Activated effector memory CD4-positive, alpha-beta T cell treated with anti-CD3 and anti-CD28 coated beads, Interleukin-2, amount 50 U/mL, for 16 hours (primary cell): Measurements from ENCODE around the gene SPTLC2.
"Not testable (repeated sequence)": the region's sequence is repeated elsewhere in the genome, so short reads cannot be mapped to it uniquely, and the experiment has no call there.

ENCODE experiments used
- DNase-seq: peaks from one replicate; pipeline ENCODE4 v3.0.0-alpha.2; 2020

SPTLC2 gene

DNA sequence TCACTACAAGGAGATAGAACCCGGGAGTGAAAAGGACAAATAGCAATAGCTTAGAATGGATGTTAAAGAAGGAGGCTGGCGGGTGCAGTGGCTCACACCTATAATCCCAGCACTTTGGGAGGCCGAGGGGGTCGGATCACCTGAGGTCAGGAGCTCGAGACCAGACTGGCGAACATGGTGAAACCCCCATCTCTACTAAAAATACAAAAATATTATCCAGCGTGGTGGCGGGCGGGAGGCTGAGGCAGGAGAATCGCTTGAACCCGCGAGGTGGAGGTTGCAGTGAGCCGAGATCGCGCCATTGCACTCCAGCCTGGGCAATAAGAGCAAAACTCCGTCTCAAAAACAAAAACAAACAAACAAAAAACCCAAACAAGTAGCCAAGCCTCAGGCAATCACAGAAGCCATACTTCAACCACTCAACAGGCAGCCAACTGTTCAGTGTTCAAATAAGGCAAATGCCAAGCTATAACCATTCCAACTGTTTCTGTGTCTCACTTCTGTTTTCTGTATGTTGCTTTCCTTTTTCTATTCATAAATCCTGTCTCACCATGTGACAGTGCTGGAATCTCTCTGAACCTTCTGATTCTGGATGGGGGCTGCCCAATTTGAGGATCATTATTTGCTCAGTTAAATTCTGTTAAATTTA, 3.9 kb upstream of the SPTLC2 start:
- no peak for DNase-seq

DNA sequence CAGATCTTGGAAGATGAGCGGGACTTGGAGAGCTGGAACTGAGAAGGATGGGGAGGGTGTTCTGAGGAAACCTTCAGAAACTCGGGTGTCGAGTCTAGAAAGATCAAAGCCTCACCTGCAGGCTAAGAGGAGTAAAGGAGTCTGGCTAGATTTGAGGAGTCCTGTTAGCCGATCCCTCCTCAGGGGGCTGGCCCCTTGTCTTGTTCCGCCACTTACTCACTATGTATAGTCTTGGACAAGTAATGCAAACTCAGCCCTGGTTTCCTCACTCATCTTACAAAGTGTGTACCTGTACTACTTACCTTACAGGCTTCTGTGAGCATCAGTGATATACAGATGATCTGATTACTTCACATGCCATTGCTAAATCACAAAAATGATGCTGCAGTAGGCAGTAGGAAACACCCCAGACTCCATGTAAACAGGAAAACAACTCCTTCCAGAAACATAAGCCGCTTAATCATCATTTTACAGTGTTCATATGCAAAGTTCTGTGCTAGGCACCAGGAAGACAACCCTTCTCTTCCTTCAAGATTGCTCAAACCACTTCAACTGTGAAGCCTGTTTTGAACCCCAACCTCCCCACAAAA, 2.0 kb upstream of the SPTLC2 start:
- no peak for DNase-seq

DNA sequence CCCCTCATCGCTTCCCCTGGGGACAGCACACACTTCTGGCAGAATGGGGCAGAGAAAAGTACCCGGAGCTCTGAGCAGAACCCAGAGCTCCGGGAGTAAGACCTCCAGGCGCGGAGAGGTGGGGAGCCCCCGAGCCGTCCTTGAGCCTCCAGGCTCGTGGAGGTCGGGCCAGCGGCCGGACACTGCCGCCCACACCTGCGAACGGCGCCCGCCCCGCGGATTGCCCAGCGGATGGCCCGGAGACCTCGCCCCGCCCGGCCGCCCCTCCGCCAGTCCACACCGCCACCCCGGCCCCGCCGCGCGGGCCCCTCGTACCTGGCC, 344 bp downstream of the SPTLC2 start:
- no peak for DNase-seq

DNA sequence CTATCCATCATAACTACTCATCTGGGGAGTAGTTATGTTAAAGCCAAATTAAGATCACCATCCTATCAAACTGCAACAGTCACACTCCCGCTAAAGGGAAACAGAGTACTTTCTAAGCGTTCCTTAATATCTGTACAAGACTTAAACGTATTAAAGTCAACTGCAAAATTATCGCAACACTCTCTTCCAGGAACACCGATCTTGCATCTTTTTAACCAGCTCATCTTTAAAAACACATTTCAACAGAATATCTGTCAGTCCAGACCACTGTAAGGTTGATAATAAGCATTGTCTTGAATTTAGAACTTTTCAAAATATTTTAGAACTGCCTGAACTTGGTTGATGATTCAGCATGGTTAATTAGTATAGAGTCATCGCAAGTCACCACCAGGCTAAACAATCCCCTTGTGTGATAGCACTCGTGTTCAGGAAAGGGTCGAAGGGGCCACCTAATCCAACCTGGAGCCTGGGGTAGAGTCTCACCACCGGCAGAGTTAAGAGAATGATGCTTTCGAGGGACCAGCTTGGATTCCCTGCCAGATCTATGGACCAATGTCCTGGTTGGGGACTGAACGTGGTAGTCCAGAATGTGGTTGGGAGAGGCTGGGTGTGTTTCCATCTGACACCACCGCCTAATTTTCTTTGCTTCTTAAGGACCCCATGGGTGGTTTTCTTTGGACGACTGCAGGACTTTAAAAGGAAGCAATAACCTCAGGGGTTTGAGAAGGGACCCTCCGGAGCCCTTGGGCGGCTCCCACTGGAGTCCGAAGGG, 890 bp downstream of the SPTLC2 start:
- DNase-seq = peak; percentile 64

DNA sequence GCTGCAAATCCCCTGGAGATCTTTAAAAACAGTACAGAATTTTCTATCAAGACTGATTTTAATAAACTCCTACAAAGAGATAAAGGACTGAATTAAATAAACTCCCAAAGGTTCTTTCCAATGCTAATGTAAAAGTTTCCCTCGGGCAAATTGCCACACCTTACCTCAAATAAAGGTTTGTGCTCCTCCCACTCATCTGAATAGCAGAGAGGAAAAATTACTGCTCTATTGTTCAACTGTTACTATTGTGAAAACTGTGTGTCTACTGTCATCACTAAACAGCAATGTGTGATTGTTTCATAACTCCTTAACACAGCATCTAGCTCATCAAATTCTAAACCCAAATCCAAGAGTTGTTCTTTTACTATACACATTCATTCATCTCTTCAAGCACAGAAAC, 3.2 kb downstream of the SPTLC2 start:
- DNase-seq = no peak

DNA sequence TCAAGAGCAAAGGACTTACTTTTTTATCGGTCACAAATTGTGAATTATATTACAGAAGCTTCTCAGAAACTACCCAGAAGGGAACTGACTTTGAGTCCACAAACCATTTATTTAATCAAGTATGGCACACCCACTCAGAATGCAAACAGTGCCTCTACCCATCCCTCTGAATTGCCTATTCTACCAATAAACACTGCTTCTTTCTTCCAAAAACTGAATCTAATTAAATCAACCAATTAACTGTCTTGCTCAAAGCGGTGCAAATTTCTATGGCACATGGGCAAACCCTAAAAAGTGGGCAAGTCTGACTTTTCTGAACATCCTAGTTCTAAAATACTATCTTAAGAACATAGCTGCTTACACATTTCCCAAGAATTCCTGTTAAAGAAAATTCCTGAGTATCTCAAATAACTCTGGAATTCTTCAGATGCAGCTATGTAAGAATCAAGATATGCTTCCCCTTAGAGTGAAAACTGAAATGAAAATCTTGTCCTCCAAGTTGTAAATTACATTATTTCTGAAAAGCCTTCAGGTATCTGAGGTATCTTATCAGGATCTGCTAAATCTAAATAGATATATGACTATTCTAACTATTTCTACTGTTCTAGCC, 4.3 kb downstream of the SPTLC2 start:
- DNase-seq = no peak

DNA sequence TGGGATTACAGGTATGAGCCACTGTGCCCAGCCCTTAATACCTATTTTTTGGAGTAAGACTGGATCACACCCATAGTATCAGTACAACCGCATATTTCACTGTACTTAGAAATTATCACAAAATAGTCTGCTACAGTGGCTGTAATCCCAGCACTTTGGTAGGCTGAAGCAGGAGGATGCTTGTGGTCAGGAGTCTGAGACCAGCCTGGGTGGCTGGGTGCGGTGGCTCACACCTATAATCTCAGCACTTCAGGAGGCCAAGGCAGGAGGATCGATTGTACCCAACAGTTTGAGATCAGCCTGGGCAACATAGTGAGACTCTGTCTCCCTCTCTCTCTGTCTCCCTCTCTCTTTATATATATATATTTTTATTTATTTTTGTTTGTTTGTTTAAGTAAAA, 5.9 kb downstream of the SPTLC2 start:
- no peak for DNase-seq

DNA sequence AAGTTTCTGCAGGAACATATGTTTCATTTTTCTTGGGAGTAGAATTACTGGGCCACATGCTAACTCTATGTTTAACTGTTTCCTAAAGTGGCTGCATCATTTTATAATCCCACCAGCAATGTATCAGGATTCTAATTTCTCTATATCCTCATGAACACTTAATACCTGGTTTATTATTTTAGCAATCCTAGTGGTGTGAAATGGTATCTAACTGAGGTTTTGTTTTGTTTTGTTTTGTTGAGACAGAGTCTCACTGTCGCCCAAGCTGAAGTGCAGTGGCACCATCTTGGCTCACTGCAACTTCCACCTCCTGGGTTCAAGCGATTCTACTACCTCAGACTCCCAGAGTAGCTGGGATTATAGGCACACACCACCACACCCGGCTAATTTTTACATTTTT, 6.5 kb downstream of the SPTLC2 start:
- no peak for DNase-seq

DNA sequence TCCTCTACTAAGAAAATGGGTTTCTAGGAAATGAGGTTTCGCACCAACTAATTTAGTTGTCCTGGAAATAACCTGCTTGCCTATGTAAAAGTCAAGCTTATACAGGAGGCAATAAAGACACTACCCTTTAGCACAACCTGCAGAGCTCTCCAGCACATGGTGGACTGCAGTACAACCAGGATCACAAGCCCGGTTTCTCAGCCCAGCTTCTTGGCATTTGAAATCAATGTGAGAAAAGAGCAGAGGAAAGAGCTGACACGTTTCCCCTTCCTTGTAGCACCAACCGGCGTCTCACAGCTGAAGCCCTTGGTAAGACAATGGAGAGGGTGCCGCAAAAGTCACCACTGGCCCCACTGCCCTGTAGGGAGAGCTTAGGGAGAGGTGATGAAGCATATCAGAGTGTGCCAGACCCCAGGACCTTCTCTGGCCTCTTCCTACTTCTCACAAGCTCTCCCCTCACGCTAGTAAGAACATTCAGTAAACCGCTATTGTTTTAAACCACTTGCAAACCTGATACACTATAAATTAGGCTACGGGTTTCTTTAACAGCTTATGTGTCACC, 8.6 kb downstream of the SPTLC2 start:
- DNase-seq = no peak

DNA sequence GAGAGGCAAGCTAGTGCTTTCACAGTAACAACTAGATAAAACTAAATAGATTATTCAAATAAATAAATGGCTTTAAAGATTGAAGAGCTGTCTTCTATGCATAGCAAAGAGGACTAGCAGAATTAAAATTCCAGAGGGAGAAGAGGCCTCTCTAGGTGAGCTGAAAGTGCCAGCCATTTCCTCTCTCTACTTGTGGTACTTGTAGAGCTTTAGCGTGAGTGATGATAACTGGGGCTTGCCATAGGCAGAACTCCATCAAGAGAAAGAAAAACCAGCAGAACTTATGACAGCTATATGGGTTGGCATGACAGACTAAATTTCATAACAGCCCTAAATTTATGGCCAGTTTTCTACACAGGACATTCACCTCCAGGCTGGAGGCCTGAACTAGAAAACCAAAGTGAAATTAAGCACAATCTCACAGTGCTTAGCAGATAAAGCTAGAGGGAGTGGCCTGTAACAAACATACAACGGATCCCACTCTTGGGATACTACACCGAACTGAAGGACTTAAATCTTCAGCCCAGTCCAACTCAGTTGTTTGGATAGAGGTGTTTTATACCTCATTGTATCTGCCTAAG, 11.0 kb downstream of the SPTLC2 start:
- DNase-seq = no peak

DNA sequence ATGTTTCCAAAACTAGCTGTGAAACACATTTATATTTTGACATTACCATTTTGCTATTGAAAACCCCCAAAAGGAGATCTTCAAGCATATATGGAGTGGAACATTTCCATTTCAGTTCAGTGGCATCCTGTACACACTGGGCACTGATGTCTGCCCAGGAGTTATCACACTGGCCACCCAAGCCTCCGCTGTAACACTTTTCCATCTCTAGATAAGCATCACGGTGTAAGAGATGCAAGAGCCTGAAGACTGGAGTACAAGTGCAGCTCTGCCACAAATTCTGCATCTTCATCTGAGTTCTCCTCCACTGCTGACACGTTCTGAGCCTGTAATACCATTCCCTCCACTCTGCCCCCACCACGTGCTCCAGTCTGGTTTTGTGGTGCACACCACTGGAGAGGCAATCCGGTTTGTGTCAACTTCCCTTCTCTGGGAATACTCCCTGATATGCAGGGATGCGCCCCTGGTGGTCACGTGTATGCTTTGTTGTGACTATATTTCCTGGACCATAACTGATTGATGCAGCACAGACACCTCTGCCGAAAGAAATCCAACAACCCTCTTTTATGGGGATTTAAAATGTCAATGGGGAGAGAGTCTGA, 12.7 kb downstream of the SPTLC2 start:
- no peak for DNase-seq

DNA sequence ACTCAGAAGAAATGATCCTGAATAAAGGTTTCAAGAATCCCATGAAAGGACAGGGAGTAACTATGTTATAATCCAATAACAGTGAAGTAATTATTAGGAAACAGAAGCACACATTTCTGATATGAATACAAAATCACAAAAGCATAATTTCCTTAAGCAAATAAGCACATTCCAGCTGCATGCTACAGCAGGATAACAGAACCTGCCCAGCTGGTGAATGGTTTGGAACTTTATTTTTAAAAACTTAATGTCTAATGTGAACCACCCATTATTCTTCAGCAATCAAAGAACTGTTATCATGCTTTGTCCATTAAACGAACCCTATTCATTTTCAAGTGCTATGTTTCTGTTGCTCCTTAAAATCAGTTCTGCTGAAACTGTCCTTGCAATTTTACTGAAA, 13.4 kb downstream of the SPTLC2 start:
- no peak for DNase-seq

DNA sequence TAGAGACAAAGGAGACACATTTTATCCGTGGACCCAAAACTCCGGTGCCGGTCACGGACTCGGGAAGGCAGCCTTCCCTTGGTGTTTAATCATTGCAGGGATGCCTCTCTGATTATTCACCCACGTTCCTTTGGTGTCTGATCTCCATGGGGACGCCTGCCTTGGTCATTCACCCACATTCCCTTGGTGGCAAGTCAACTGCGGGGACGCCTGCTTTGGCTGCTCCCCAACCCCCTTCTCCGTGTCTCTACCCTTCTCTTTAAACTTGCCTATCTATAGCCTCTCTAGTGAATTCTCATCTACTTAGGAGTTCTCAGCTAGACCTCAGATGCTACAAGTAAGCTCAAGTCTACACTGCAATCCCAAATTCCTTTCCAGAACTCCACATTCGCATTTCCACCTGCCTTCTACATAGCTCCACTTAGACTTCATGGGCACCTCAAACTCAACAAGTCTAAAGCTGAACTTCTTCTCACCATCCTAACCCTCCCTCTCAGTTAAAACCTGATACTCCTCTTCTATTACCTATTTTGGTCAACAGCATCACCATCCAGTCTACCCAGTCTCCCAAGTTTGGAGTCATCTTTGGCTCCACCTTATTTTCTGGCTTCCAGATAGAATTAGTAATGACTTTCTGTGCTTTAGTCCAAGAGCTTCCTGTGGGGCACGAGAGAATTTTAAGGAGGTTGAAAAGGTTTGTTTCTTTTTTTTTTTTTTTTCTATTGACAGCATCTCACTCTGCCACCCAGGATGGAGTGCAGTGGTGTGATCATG, 14.4 kb downstream of the SPTLC2 start:
- no peak for DNase-seq

DNA sequence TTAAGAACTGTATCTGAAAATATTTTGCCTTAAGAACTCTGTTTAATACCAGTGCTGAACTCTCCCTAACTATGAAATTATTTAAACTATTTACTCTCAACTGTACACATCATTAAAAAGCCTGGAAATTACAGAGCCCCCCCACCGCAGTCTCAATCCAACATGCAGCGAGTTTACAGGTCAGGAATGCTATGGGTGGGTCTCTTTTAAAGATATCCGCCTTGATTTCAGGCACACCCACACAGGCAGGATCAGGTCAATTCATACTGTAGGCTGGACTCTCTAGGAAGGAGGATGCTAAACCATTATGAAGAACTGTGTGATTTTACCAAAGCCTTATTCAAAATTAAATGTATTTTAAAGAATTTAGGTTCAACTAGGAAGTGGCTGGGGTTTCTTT, 16.5 kb downstream of the SPTLC2 start:
- DNase-seq = no peak

DNA sequence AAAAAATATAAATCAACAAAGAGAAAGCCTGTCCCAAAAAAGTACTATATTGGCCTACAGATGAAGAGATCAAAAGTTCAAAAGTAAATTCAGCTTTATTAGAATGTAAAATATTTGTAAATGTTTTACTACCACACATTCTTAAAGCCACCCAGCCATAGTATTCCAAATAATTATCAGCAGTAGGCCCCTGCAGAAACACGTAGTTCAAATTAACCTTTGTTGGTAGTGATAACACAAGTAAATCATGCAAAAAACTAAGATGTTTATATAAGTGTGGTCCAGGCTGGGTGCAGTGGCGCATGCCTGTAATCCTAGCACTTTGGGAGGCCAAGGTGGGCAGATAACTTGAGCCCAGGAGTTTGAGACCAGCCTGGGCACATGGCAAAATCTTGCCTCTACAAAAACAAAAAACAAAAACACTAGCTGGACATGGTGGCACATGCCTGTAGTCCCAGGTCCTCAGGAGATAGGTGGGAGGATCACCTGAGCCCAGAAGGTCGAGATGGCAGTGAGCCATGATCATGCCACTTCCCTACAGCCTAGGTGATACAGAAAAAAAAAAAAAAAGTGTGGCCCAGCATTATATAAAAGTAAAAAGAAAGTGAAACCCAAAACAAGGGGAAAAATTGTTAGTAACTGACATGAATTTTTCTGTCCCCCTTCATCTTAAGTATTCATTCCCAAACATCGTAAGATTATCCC, 17.9 kb downstream of the SPTLC2 start:
- no peak for DNase-seq

DNA sequence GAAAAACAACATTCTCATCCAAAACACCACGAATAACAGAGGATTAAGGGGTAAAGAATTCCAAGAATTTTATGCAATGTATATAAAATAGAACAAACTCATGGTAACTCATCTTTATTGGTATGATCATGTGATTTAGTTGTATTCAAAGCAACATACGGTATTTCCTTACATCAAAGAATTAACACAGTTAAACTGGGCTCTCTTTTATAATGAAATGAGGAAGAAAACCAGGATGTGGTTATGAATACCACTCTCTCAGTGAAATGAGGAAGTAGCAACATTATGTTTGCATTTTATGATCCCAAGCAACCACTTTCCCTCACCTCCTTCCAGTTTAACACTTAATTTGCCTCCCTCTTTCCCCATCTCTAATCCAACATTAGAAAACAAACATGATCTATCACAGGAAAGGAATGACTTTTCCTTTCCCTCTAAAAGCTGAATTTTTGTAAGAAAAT, 22.9 kb downstream of the SPTLC2 start:
- DNase-seq = no peak

DNA sequence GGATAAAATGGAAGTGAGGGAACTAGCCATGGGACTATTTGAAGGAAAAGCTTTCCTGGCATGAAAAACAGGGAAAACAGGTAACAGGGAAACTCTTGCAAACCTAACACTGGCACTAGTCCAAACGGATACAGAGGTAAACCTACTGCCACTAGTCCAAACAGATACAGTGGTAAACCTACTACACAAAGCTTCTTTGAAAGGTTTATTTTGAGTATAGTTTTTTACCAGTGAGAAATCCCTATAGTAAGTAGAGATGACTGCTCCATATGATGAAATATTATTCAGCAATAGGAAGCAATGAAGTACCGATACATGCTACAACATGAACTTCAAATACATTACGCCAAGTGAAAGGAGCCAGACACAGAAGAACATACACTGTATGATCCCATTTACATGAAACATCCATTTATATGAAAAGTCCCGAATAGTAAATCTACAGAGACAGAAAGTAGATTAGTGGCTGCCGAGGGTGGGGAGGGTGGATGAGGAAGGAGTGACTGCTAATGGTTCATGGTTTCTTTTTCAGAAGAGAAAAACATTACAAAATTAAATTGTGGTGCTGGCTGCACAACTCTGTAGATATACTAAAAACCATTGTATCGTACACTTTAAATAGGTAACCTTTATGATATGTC, 25.5 kb downstream of the SPTLC2 start:
- no peak for DNase-seq

DNA sequence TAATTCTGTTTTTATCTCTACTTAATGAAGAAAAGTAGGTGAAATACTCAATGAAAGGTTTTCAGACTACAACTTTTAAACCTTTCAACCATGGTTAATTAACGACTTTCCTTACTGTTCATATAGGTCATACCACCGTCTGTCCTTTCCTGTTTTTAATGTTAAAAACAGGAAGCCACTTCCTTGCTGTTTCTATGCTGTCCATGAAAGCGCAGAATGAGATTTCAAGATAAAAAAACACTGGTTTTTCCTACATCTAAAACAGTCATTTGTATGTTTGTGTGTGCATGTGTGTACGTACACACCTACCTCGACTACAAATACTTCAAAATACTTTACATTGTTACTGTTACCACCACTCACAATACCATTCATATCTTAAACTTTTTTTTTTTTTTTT, 27.3 kb downstream of the SPTLC2 start:
- DNase-seq = no peak

DNA sequence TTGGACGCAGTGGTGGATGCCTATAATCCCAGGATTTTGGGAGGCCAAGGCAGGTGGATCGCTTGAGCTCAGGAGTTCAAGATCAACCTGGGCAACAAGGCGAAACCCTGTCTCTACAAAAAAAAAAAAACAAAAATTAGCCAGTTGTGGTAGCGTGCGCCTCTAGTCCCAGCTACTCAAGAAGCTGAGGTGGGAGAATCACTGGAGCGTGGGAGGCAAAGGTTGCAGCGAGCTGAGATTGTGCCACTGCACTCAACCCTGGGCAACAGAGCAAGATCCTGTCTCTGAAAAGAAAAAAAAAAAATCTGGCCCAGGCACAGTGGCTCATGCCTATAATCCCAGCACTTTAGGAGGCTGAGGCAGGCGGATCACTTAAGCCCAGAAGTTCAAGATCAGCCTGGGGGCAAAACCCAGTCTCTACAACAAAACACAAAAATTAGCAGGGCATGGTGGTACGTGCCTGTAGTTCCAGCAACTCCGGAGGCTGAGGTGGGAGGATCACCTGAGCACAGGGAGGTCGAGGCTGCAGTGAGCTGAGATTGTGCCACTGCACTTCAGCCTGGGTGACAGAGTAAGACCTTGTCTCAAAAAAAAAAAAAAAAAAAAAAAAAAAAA, 27.9 kb downstream of the SPTLC2 start:
- DNase-seq = not testable (repeated sequence)

DNA sequence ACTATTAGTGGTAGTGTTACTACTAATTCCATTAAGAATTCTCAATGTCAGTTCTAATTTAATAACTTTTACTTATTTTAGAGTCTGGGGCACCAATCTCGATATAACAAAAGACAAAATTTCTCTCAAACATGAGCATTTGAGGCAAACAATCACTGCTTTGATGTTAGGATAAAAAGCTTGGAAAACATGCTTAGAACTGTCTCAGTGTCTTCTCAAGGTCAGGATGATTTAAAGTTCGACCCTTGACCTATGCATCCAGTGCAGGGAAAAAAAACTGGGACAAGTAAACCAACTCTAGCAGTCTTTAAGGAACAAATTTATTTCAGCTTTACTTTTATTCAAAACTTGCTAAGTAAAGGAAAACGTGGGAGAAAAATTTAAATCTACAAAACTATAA, 31.1 kb downstream of the SPTLC2 start:
- DNase-seq = no peak
